Neural cell (in vitro differentiated cells): Measurements from ENCODE around the gene ABCB10. TPM values are rescaled to one million over a fixed set of nuclear protein-coding genes. Genes with fewer than 3 reads are reported as not detected.

Experiments used
- H2AFZ ChIP-seq: fragments of 200-600, 300-800 bp; sonication (generic), shearing (Covaris generic); 2 replicates; pipeline ENCODE4 v1.6.0; 2014; ENCODE audit warnings: low read depth, mild to moderate bottlenecking, antibody characterized with exemption, low read length, moderate library complexity
- H3F3A ChIP-seq: fragments of 200-600 bp; shearing (Covaris generic); 2 replicates; pipeline ENCODE4 v1.6.1; 2016; ENCODE audit warnings: mild to moderate bottlenecking, moderate library complexity, mixed read lengths, antibody characterized with exemption, low read length; ENCODE audit not compliant: insufficient read depth, poor library complexity, severe bottlenecking
- H3K27ac ChIP-seq: fragments of 200-600, 300-800 bp; sonication (generic), shearing (Covaris generic); 2 replicates; pipeline ENCODE4 v1.5.1; 2014; ENCODE audit warnings: mild to moderate bottlenecking, low read length, moderate library complexity
- H3K27me3 ChIP-seq: fragments of 300-800, 200-600 bp; sonication (generic), shearing (Covaris generic); 2 replicates; pipeline ENCODE4 v1.6.0; 2014; ENCODE audit warnings: mild to moderate bottlenecking, low read depth, low read length, moderate library complexity; ENCODE audit not compliant: insufficient read depth
- H3K36me3 ChIP-seq: fragments of 300-800, 200-600 bp; sonication (generic), shearing (Covaris generic); 2 replicates; pipeline ENCODE4 v1.5.1; 2014; ENCODE audit warnings: mild to moderate bottlenecking, antibody characterized with exemption, low read length, moderate library complexity; ENCODE audit not compliant: insufficient read depth
- H3K4me2 ChIP-seq: fragments of 300-800, 200-600 bp; sonication (generic), shearing (Covaris generic); 2 replicates; pipeline ENCODE4 v1.6.0; 2014; ENCODE audit warnings: mild to moderate bottlenecking, low read length
- H3K4me3 ChIP-seq: fragments of 300-800, 200-600 bp; sonication (generic), shearing (Covaris generic); 2 replicates; pipeline ENCODE4 v1.5.1; 2014; ENCODE audit warnings: mild to moderate bottlenecking, low read length, moderate library complexity
- H3K79me2 ChIP-seq: fragments of 200-600 bp; shearing (Covaris generic); replicated peaks from 2 replicates; pipeline ENCODE4 v1.6.0; 2014; ENCODE audit warnings: mild to moderate bottlenecking, low read length, moderate library complexity; ENCODE audit not compliant: insufficient read depth
- H3K9ac ChIP-seq: fragments of 300-800, 200-600 bp; sonication (generic), shearing (Covaris generic); 2 replicates; pipeline ENCODE4 v1.6.1; 2016; ENCODE audit warnings: mild to moderate bottlenecking, low read length, mixed read lengths
- H3K9me2 ChIP-seq: fragments of 200-600 bp; shearing (Covaris generic); 2 replicates; pipeline ENCODE4 v1.6.1; 2016; ENCODE audit warnings: mild to moderate bottlenecking, low read length, mixed read lengths; ENCODE audit not compliant: insufficient read depth
- H3K9me3 ChIP-seq: fragments of 200-600, 300-800 bp; sonication (generic), shearing (Covaris generic); 2 replicates; pipeline ENCODE4 v1.6.1; 2016; ENCODE audit warnings: mild to moderate bottlenecking, mixed run types, low read length, moderate library complexity, mixed read lengths
- H4K20me1 ChIP-seq: fragments of 200-600 bp; shearing (Covaris generic); 2 replicates; pipeline ENCODE4 v1.6.1; 2016; ENCODE audit warnings: mild to moderate bottlenecking, mixed run types; ENCODE audit not compliant: insufficient read depth
- CTCF ChIP-seq: fragments of 450-650 bp; IDR thresholded peaks from 2 replicates; pipeline ENCODE4 v1.5.1; 2014; ENCODE audit warnings: antibody characterized with exemption, mild to moderate bottlenecking, moderate library complexity; ENCODE audit not compliant: poor library complexity, severe bottlenecking
- EP300 ChIP-seq: fragments of 450-650 bp; conservative IDR thresholded peaks from 2 replicates; pipeline ENCODE4 v1.6.1; 2014; ENCODE audit warnings: antibody characterized with exemption, mild to moderate bottlenecking, moderate library complexity; ENCODE audit not compliant: poor library complexity, severe bottlenecking
- EZH2 ChIP-seq: fragments of 200-600, 300-800 bp; shearing (Covaris generic), sonication (generic); IDR thresholded peaks from 2 replicates; pipeline ENCODE4 v1.6.1; 2014; ENCODE audit warnings: antibody characterized with exemption, low read length, borderline replicate concordance, mild to moderate bottlenecking; ENCODE audit not compliant: insufficient read depth, poor library complexity, severe bottlenecking
- MXI1 ChIP-seq: fragments of 450-650 bp; conservative IDR thresholded peaks from 2 replicates; pipeline ENCODE4 v1.6.1; 2014; ENCODE audit warnings: antibody characterized with exemption, mild to moderate bottlenecking; ENCODE audit not compliant: poor library complexity, severe bottlenecking
- POLR2AphosphoS5 ChIP-seq: IDR thresholded peaks from 2 replicates; pipeline ENCODE4 v1.6.1; 2012
- RAD21 ChIP-seq: fragments of 450-650 bp; conservative IDR thresholded peaks from 2 replicates; pipeline ENCODE4 v1.6.1; 2014; ENCODE audit warnings: antibody characterized with exemption, mild to moderate bottlenecking, moderate library complexity
- REST ChIP-seq: IDR thresholded peaks from 2 replicates; pipeline ENCODE4 v1.6.1; 2012; ENCODE audit warnings: borderline replicate concordance
- SMC3 ChIP-seq: fragments of 450-650 bp; conservative IDR thresholded peaks from 2 replicates; pipeline ENCODE4 v1.6.1; 2014; ENCODE audit warnings: antibody characterized with exemption, mild to moderate bottlenecking, moderate library complexity; ENCODE audit not compliant: poor library complexity
- TAF1 ChIP-seq: IDR thresholded peaks from 2 replicates; pipeline ENCODE4 v1.6.1; 2012; ENCODE audit warnings: low read depth
- polyA plus RNA-seq: library from polyadenylated mRNA; depleted of rRNA; stranded (reverse); fragments of >200 nt; gene quantifications from 2 replicates; pipeline ENCODE4 v1.2.3, GENCODE V29; 2014

The ABCB10 gene
- polyA plus RNA-seq, 1 donor from 2014 or later = 31.4 TPM

GRCh38 chr1:229590119-229590518, 31.6 kb upstream of the ABCB10 start:
- no peaks in the 10 kb centered on the region for H3K79me2 ChIP-seq
- no peak overlapping the region for H3K9ac ChIP-seq
- H3K4me2 ChIP-seq = no peak overlapping the region
- H4K20me1 ChIP-seq = no peaks in the 10 kb centered on the region
- no peaks in the 10 kb centered on the region for H3K36me3 ChIP-seq
- no peaks in the 10 kb centered on the region for H3K9me2 ChIP-seq
- no peak overlapping the region for H2AFZ ChIP-seq
- no peak overlapping the region for H3K4me3 ChIP-seq
- no peak overlapping the region for H3K27ac ChIP-seq
- H3K27me3 ChIP-seq = no peaks in the 10 kb centered on the region
- H3K9me3 ChIP-seq = no peaks in the 10 kb centered on the region
- no peak for TF ChIP-seq RAD21
- TF ChIP-seq EP300 = no peak
- no peak for TF ChIP-seq MXI1
- no peak for TF ChIP-seq POLR2AphosphoS5
- TF ChIP-seq EZH2 = no peak
- no peak for TF ChIP-seq REST
- no peak for TF ChIP-seq CTCF
- TF ChIP-seq TAF1 = no peak
- no peak for TF ChIP-seq SMC3
- no peaks in the 10 kb centered on the region for H3F3A ChIP-seq

GRCh38 chr1:229585338-229585737, 26.8 kb upstream of the ABCB10 start:
- no peaks in the 10 kb centered on the region for H3F3A ChIP-seq
- no peak for TF ChIP-seq TAF1

GRCh38 chr1:229582715-229583114, 24.2 kb upstream of the ABCB10 start:
- Histone ChIP-seq H3K27ac (no peak overlapping the region), H3K9ac (no peak overlapping the region), H3K79me2 (no peaks in the 10 kb centered on the region), H3K36me3 (no peaks in the 10 kb centered on the region), H3F3A (no peaks in the 10 kb centered on the region), H3K9me3 (no peaks in the 10 kb centered on the region), H3K4me3 (no peak overlapping the region), H3K9me2 (no peaks in the 10 kb centered on the region), H4K20me1 (no peaks in the 10 kb centered on the region), H3K27me3 (no peaks in the 10 kb centered on the region), H2AFZ (no peak overlapping the region), H3K4me2 (no peak overlapping the region)
- TF ChIP-seq REST (no peak), RAD21 (no peak), POLR2AphosphoS5 (no peak), EP300 (no peak), MXI1 (no peak), TAF1 (no peak), CTCF (no peak), SMC3 (no peak), EZH2 (no peak)

More at GRCh38 chr1:229585338-229585737, 26.8 kb upstream of the ABCB10 start:
- H3K36me3 ChIP-seq = no peaks in the 10 kb centered on the region
- H3K9ac ChIP-seq = no peak overlapping the region
- no peaks in the 10 kb centered on the region for H3K9me2 ChIP-seq
- no peak overlapping the region for H3K4me3 ChIP-seq
- no peaks in the 10 kb centered on the region for H3K27me3 ChIP-seq
- no peaks in the 10 kb centered on the region for H3K79me2 ChIP-seq
- no peaks in the 10 kb centered on the region for H4K20me1 ChIP-seq
- no peak overlapping the region for H3K27ac ChIP-seq
- H2AFZ ChIP-seq = no peak overlapping the region
- H3K9me3 ChIP-seq = no peaks in the 10 kb centered on the region
- no peak overlapping the region for H3K4me2 ChIP-seq
